GM21723 (cell line): Measurements from ENCODE around the gene NR2E3.

Experiments
- ATAC-seq: cut with Tn5 transposase; IDR thresholded peaks from one replicate; pipeline ENCODE4 v1.9.1; 2021; ENCODE audit warnings: mild to moderate bottlenecking, moderate library complexity; ENCODE audit not compliant: unreplicated experiment

NR2E3 gene

DNA sequence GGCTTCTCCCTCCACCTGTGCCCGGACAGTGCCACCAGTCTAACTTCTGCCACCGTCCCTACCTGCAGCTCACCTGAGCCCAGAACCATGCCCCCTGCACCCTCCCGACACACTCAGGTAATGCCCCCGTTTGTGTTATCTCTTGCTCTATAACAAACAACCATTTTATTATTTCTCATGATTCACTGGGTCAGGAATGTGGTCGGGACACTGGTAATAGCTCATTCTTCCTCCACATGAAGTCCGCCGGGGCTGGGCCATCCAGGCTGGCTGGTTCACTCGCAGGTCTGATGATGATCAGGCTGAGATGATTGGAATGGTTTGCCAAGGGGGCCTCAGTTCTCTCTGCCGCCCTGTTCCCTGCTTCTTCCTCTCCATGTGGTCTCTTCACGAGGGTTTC lies 20.3 kb upstream of the NR2E3 start:
- ATAC-seq: no peak

DNA sequence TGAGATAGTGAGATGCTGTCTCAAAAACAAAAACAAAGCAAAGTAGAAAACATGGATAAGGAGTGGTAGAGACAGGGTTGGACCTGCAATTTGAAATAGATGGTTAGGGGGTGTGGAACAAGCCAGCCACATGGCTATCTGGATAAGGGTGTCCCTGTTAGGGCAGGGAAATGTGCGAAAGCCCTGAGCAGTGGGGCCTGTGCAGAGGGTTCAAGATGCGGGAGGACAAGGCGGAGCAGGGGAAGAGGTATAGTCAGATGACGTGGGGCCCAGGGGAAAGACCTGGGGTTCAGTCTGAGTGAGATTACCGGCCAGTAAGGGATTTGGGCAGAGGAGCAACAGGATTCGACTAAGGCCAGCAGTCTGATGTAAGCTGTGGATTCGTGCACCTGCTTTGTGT lies 18.4 kb upstream of the NR2E3 start:
- no peak for ATAC-seq

DNA sequence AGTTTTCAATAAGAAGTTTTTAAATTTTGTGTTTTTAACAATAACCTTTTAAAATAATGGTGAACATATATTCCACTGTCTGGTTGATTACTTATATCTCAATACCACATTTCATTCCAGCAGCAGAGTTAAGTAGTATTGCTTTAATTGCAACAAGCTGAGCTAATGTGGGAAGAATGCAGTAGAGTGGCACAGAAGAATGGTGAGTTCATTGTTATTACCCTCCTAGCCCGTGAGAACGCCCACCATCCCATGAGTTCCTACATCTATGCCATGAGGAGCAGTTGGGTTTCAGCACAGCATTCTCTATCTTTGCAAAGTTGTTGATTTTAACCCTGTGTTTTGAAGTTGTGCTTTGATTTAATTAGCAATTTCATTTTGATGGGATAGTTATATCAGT lies 17.8 kb upstream of the NR2E3 start:
- no peak for ATAC-seq

DNA sequence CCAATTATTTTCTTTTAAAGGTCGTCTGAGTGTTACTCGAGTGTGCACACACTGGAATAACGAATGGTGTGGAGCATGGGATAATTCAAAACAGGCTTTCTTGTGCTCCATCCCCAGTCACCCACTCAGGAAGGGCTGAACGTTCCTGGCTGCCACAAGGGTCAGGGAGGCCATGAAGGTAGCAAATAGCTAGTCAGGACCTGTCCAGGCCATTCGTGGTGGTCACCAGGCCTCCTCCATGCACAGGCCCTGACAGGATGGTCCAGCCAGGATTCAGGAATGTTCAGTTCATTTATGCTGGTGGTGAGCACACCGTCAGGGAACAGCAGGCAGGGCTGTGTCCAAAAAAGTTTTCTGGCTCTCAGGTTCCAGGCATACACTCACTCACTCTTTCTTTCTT lies 11.7 kb upstream of the NR2E3 start:
- no peak for ATAC-seq

DNA sequence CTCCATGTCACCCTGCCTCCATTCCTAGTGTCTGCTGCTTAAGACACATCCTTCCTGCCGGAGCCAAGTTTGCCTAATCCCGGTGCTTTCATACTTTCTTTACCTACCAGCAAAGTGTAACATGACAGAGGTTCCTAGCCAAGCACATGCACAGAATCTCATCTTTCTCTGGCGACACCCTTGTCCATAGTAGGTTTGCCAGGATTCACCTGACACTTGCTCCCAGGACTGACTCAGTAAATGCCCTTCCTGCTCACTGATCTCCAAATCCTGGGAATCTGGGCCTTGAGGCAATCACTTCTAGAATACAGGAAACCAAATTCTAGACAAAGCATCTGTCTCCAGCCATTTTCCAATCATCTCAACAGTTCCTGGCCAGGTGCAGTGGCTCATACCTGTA lies 10.2 kb upstream of the NR2E3 start:
- no peak for ATAC-seq

DNA sequence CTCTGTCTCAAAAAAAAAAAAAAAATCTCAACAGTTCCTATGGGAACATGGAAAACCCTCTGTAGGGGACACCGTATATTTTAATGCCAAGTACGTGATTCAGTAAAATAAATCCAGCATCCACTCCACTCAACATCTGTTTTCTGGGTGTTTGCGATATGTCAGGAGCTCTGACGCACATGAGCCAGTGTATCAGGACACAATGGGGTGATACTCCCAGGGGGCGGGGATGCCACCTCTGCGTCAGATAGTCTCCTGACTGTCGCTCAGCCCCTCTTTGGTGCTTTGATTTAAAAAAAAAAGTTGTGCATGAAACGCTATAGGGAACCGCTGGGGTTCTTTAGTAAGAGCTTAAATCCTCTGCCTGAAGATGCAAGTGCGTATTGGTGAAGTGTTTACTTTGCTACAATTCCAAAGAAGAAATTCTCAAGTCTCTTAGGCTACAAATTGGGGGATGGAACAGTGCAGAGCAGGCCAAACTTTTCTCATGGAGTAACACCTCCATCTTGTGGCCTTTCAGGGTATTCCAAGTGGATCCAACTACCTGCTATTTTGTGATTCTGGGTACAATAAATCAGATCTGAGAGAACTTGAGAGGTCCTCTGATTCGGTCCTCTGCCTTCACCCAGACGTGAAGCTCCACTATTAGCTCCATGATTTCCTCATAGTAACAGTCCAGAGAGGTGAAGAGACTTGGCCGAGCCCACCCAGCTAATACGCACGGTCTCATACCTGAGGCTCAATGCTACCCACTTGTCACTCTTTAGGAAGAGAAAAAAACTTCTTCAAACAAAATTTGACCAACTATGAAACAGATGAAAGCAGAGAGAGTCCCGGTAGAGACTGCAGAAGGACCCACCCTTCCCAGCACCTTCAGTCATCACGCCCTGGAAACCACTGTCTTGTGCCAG lies 9.3 kb upstream of the NR2E3 start:
- ATAC-seq: no peak

DNA sequence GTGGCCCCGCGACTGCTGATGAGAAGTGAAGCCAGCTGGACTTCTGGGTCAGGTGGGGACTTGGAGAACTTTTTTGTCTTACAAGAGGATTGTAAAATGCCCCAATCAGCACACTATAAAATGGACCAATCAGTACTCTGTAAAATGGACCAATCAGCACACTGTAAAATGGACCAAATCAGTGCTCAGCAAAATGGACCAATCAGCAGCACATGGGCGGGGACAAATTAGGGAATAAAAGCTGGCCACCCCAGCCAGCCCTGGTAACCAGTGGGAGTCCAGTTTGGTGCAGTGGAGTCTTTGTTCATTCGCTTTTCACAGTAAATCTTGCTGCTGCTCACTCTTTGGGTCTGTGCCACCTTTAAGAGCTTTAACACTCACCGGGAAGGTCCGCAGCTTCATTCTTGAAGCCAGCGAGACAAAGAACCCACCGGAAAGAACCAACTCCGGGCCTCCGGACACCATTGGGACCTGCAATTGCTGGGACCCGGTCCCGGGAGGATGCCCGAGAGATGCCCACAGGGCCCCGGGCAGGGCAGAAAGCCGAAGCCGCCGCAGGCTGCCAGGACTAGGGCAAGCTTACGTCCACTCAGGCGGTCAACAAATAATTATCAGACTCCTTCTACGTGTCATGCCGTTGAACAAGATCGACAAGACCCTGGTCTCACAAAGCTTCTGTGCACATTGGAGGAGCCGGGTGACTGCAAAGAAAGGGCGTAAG lies 8.3 kb upstream of the NR2E3 start:
- no peak for ATAC-seq

DNA sequence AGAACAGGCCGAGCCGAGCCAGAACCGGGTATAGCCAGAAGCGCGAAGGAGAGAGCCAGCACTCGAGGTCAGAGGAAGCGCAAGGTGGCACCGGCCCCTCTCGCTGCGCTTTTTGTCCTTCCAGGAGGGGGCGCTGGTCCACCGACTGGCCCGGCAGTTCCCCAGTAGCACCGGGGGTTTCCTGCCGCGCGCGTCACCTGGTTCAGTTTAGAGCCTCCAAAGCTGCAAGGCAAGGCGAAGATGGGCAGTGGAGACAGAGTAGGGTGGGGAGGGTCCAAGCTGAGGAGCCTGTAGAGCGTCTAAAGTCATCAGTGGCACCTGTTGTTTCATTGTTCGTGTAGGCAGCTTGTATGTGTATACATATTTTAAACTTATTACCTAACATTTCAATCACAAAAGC lies 7.6 kb upstream of the NR2E3 start:
- ATAC-seq: no peak

DNA sequence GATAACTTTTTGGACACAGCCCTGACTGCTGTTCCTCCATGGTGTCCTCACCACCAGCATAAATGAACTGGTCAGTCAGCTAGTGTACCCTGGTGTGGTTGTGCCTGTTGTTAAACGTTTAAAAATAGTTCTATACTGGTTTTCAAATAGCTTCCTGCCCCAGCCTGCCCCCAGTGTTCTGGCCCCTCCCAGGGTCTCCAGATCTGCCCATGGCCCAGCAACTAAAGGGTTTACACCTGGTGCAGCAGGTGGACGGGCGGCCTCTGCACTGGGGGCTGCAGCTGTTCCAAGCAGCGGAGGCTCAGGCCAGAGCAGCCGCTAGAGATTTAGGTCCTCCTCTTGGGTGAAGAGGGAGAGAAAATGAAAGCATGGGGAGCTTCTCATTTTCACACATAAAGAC lies 6.1 kb upstream of the NR2E3 start:
- no peak for ATAC-seq

DNA sequence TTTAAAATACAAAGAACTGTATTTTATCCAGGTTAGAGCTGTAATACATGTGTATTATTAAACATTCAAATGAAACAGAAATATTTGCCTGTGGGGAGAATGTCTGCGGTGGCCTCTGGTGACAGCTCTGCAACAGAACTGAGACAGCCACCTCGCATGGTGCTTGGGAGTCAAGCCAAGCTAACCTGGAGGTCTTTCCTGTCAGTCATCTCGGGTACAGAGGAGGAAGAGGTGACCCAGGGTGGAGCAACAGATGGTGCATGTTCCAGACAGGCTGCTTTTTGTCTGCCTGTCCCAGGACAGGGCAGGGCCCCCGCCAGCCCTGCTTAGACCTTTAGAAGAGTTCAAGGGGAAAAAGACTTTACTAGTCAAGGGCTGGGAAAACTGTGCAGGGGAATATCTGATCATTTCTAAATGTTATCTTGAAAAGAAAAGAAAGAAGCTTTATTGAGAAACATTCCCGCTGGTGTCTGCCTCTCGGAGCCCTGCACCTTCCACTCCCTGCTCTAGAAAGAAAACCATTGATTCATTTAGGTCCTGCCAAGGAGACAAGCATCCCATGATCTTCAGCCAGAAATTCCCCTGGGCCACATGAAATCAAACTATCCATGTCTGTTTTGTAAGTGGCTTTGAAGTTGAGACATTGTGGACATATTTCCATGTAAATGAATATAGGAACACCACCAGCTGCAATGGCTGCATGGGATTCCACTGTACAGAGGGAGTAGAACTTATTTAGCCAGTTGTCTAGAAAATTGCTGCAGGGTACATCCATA lies 5.5 kb upstream of the NR2E3 start:
- peak; percentile 55 for ATAC-seq

DNA sequence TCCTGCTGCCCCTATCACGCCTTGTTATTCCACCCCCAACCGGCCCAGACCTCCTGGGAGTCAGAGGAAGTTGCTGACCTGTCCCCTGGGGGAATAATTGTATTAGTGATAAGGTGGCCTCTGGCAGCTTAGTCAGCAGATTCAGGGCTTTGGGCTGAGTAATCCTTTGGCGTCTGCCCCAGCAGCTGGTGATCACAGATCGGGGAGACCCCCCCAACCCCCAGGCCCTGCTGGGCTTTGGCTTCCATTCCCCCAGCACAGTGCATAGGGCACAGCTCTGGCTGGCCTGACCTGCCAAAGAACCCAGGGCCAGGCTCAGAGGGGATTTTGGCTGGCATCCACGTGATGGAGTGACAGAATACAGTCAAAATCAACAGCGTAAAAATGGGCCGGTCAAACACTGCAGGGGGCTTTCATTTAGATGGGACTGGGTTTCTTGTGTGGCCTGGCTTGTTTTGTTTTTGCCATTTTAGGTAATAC lies 3.9 kb upstream of the NR2E3 start:
- no peak for ATAC-seq

DNA sequence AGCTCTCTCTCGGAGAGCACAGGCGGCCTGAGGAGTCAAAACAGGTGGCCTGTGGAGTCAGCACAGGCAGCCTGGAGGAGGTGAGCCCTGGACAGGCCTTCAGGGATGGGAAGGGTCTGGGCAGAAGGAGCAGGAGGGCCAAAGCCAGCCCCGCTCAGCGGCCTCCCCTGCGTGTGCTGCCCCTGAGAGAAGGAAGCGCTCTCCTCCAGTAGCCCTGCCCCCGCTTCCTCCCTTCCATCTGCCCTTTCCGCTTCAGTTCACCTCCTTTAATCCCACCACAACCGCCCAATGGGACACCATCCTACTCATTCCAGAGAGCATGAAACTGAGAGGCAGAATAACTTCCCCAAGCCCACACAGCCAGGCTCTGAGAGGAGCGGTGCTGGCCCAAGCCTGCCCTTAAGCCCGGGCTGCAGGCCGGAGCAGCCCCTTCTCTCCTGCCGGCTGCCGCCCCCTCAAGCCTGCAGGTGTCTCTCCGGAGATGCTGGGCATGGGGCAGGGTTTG lies 3.2 kb upstream of the NR2E3 start:
- ATAC-seq: no peak

DNA sequence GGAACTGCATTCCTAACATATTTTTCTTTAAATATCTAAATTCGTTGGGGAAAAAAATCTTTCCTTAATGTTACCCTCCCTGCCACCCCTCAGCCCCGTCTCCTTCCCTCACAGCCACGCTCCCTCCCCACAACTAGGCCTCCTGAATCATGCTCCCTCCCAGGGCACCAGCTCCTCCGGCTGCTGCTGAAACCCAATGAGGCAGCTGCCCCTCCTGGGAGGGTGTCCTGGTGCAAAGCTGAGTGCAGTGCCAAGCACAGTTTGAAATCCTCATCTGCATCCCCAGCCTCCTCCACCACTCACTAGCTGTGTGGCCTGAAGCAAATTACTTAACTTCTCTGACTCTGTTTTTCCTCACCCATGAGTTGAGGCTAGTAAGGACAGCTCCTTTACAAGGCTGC lies 2.7 kb upstream of the NR2E3 start:
- ATAC-seq: no peak

DNA sequence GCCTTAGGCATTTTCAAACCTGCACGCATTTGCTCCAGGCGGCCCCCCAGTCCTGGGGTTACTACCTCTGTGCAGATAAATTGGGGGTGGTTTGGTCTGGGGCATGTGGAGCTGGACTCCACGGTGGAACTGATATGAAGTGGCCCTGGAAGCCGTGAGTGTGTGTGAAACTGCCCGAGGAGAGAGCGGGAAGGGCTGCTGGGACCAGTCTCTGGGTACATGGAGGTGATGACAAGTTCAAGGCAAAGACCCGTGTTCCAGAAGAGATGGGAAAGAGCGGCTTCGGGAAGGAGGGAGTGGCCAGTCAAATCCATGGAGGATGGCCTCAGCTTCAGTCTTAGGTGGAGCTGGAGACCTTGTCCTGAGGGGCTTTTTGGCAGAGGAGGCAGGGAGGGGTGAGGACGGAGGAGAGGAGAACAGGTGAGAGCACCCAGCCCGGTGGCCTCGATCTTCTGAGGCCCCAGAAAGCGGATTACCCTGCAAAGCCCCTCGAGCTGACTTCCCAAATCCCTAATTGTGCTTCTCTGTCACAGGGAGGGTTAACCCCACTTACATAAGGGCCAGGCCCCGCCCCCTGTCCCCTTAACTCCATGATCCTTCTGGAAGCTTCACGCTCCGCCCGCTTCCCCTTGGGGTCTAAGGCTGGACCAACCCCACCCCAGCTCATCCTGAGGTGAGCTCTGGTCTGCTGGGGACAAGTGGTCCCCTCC lies 1.9 kb upstream of the NR2E3 start:
- no peak for ATAC-seq

DNA sequence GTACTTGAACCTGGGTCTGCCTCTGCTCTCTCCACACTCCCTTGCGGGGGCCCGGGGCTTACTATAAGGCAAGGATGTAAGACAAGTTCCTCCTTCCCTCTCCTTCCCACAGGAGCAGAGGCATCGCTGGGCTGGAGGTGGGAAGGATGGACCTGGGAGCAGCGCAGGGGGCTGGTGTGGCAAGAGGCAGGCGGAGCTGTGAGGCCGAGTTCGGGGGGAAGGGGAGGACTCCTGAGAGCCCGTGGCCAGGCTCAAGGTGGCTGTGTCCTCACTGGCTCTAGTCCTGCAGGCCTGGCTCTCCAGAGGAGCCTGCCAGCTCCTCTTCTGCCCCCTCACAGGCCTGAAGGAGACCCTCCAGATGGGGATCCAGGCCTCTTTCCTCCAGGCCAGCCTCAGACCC lies 1.0 kb upstream of the NR2E3 start:
- ATAC-seq: no peak

DNA sequence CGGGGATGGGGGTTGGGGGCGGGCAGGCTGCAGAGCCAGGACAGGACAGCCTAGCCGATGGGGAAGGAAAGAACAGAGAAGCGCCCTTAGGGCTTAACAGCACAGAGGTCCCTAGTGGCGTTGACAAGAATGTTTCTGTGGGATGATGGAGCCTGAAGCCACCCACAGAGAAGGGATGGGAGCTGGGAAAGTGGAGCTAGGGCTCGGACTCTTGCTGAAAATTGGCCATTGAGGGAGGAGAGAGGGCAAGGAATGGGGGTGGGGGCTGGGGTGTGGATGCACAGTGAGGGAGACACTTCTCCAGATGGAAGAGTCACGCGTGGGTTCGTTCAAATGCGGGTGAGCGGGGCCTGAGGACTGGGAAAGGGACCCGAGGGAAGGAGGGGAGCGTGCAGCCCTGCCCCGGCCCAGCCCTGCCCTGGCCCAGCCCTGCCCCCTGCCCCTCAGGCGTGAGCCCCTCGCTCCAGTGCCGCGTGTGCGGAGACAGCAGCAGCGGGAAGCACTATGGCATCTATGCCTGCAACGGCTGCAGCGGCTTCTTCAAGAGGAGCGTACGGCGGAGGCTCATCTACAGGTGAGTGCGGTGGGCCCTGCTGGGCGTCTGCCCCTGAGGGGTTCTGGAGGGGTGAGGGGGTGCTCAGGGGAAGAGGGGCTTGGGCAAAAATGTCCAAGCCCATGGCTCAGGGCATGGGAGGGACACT lies 832 bp downstream of the NR2E3 start:
- no peak for ATAC-seq

DNA sequence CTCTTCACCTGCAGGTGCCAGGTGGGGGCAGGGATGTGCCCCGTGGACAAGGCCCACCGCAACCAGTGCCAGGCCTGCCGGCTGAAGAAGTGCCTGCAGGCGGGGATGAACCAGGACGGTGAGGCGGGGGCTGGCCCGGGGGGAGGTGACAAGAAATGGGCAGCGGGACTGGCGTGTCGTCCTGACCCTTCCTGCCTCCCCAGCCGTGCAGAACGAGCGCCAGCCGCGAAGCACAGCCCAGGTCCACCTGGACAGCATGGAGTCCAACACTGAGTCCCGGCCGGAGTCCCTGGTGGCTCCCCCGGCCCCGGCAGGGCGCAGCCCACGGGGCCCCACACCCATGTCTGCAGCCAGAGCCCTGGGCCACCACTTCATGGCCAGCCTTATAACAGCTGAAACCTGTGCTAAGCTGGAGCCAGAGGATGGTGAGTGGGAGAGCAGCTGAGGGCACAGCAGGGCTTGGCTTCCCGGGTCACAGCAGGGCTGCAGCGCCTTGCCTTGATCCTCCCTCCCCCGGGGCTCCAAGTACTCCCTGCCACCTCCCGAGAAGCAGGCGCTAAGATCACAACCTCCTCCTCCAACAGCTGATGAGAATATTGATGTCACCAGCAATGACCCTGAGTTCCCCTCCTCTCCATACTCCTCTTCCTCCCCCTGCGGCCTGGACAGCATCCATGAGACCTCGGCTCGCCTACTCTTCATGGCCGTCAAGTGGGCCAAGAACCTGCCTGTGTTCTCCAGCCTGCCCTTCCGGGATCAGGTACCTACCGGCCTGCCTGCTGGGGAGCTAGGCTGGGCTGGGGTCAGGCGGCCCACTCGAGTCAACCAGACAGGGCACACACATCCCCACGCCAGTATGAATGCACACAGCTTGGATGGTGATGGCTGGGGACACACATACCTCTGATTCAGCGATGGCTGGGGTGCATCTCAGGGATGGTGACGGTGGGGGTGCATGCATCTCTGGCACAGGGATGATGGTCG lies 1.7 kb downstream of the NR2E3 start:
- no peak for ATAC-seq

DNA sequence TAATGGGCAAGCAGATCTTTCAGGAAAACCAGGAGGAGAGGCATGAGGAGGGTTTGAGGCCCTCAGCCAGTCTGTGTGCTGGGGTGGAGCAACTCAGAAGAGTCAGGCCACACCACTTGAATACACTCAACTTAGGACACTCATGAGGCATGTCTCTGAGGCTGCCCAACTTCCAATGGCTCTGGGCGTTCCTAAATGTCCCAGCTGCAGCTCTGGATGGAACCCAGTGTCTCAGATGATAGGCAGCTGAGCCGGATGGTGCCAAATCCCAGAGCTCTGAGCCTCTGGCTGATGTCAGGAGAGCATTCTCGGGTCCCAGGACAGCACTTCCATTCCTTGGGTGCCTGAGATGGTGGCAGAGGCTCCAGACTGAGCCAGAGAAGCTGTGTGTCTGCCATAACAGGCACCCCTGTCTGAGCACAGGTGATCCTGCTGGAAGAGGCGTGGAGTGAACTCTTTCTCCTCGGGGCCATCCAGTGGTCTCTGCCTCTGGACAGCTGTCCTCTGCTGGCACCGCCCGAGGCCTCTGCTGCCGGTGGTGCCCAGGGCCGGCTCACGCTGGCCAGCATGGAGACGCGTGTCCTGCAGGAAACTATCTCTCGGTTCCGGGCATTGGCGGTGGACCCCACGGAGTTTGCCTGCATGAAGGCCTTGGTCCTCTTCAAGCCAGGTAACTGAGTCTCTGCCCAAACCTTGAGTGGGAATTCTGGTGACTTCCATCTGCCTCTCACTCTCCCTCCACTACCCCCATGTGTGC lies 2.8 kb downstream of the NR2E3 start:
- no peak for ATAC-seq
